ENCODE data around the gene NELL1.

The NELL1 gene

DNA sequence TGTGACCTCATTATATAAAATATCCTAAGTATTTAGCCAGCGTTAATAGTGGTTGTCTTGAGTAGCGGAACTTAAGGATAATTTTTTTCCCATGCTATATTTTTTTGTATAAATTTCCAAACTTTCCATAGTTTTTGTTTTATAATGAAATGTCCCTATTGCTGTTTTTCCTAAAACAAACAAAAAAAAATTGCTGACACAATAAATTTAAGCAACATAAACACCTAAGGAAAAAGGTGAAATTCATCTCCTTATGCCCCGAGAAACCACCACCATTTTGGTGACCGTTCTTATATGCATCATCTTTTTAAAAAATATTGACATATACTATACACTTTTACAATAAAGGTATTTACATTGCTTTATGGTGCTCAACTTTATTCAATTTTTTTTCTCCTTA, 814.7 kb downstream of the NELL1 start:
- Histone ChIP-seq H3K4me1 (ENCODE audit: control insufficient read depth, insufficient read depth, low read length) (no peaks in the 10 kb centered on the region), H3K4me3 (ENCODE audit: low read length) (no peak overlapping the region), H3K9ac (ENCODE audit: low read length) (no peak overlapping the region), H3K27me3 (ENCODE audit: control insufficient read depth, insufficient read depth, low read length) (no peaks in the 10 kb centered on the region), H3K36me3 (ENCODE audit: control insufficient read depth, insufficient read depth, low read length) (no peaks in the 10 kb centered on the region), H3K27ac (ENCODE audit: low read depth, low read length) (no peak overlapping the region)

DNA sequence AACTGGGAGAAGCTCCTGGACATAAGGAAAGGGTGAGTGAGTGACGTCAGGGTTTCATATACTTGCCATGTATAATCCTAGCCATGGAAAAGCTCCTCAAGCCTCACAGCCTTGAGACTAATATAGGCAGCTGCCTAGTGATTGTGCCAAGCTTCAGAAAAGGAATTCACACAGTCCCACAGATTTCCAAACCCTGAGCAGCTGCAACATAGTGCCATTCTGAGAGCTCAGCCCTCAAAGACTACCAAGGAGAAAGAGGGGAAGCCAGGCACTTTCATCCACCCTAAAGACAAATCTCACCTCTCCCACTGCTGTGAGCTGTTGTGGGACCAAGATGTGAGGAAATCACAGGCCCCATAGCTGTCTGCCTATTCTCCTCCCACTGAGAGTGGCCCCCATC, 815.6 kb downstream of the NELL1 start:
- H3K9ac ChIP-seq (ENCODE audit: low read length): no peak overlapping the region

DNA sequence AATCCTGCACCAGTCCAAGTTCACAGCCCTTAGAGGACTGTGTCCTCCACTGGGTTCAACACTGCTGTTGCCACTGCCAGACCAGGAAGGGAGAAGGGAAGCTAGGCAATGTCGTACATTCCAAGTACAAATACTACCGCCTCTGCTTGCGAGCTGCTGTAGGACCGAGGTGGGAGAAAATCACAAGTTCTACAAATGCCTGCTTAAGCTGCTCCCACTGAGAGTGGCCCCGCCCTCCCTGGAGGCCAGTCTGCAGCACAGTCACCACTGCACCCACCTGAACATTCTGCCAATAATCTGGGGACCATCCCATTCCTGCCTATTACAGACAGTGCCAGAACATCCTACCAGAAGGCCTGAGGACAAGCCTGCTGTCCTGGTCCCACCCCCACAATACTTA, 816.0 kb downstream of the NELL1 start:
- H3K4me1 ChIP-seq (ENCODE audit: control insufficient read depth, insufficient read depth, low read length): no peaks in the 10 kb centered on the region
- H3K9ac ChIP-seq (ENCODE audit: low read length): no peak overlapping the region
- H3K36me3 ChIP-seq (ENCODE audit: control insufficient read depth, insufficient read depth, low read length): no peaks in the 10 kb centered on the region
- H3K27me3 ChIP-seq (ENCODE audit: control insufficient read depth, insufficient read depth, low read length): no peaks in the 10 kb centered on the region
- no peak overlapping the region for H3K27ac ChIP-seq (ENCODE audit: low read depth, low read length)
- H3K4me3 ChIP-seq (ENCODE audit: low read length): no peak overlapping the region

More for the DNA sequence above, 815.6 kb downstream of the NELL1 start:
- Histone ChIP-seq H3K27ac (ENCODE audit: low read depth, low read length) (no peak overlapping the region), H3K27me3 (ENCODE audit: control insufficient read depth, insufficient read depth, low read length) (no peaks in the 10 kb centered on the region), H3K4me3 (ENCODE audit: low read length) (no peak overlapping the region), H3K36me3 (ENCODE audit: control insufficient read depth, insufficient read depth, low read length) (no peaks in the 10 kb centered on the region), H3K4me1 (ENCODE audit: control insufficient read depth, insufficient read depth, low read length) (no peaks in the 10 kb centered on the region)

DNA sequence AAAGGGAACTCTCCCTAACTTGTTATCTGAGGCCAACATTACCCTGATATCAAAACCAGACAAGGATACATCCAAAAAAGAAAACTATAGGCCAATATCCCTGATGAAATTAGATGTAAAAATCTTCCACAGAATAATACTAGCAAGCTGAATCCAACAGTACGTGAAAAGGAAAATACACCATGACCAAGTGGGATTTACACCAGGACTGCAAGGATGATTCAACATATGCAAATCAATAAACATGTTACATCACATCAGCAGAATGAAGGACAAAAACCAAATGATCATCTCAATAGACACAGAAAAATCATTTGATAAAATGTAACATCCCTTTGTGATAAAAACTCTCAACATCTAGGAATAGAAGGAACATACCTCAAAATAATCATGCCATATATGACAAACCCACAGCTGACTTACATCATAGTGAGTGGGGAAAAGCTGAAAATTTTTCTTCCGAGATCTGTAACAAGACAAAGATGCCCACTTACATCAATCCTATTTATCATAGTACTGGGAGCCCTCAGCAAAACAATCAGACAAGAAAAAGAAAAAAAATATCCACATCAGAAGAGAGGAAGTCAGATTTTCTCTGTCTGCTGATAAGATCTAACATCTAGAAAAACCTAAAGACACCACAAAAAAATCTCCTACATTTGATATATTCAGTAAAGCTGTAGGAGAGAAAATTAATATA, 820.2 kb downstream of the NELL1 start:
- H3K27me3 ChIP-seq (ENCODE audit: control insufficient read depth, insufficient read depth, low read length): no peaks in the 10 kb centered on the region
- no peak overlapping the region for H3K27ac ChIP-seq (ENCODE audit: low read depth, low read length)
- no peaks in the 10 kb centered on the region for H3K36me3 ChIP-seq (ENCODE audit: control insufficient read depth, insufficient read depth, low read length)
- H3K4me1 ChIP-seq (ENCODE audit: control insufficient read depth, insufficient read depth, low read length): no peaks in the 10 kb centered on the region
- no peak overlapping the region for H3K9ac ChIP-seq (ENCODE audit: low read length)
- no peak overlapping the region for H3K4me3 ChIP-seq (ENCODE audit: low read length)

DNA sequence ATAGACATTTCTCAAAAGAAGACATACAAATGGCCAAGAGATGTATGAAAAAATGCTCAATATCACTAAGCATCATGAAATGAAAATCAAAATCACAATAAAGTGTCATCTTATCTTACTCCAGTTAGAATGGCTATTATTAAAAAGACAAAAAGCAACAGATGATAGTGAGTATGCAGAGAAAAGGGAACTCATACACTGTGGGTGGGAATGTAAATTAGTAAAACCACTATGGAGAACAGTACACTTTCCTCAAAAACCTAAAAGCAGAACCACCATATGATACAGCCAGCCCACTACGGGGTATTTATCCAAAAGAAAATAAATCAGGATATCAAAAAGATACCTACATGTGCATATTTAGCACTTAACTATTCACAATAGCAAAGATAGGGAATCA, 823.5 kb downstream of the NELL1 start:
- Histone ChIP-seq H3K4me3 (ENCODE audit: low read length) (no peak overlapping the region), H3K36me3 (ENCODE audit: control insufficient read depth, insufficient read depth, low read length) (no peaks in the 10 kb centered on the region), H3K4me1 (ENCODE audit: control insufficient read depth, insufficient read depth, low read length) (no peaks in the 10 kb centered on the region), H3K27me3 (ENCODE audit: control insufficient read depth, insufficient read depth, low read length) (no peaks in the 10 kb centered on the region), H3K9ac (ENCODE audit: low read length) (no peak overlapping the region), H3K27ac (ENCODE audit: low read depth, low read length) (no peak overlapping the region)

DNA sequence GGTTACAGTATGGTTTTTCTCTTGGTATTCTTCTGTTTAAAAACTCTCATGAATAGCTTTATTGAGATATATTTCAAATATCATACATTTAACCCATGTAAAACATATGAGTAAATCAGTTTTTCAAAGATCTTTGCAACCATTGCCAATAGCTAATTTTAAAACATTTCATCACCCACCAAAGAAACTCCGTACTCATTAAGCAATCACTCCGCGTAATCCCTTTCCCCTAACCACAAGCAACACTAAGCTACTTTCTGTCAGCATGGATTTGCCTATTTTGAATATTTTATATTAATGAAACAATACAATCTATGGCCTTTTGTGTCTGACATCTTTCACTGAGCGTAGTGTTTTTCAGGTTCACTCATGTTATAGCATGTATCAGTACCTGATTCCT, 825.6 kb downstream of the NELL1 start:
- Histone ChIP-seq H3K4me1 (ENCODE audit: control insufficient read depth, insufficient read depth, low read length) (no peaks in the 10 kb centered on the region), H3K9ac (ENCODE audit: low read length) (no peak overlapping the region), H3K27me3 (ENCODE audit: control insufficient read depth, insufficient read depth, low read length) (no peaks in the 10 kb centered on the region), H3K4me3 (ENCODE audit: low read length) (no peak overlapping the region), H3K36me3 (ENCODE audit: control insufficient read depth, insufficient read depth, low read length) (no peaks in the 10 kb centered on the region), H3K27ac (ENCODE audit: low read depth, low read length) (no peak overlapping the region)

DNA sequence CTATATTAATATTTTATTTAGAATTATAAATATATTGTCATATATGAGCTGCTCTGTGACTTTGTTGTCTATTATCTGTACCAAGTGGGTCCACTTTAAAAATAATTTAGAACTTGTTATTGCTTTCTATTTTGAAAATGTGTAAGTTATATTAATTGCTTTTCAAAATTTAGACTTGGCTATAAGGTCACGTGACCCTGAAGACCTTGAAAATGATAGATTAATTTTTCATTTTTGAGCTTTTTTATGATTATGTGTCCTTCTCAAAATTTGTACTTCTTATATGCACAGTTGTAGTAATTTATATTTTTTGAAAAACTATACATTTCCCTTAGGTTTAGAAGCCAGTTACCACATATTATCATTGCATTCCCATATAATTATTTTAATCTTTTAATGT, 826.5 kb downstream of the NELL1 start:
- no peak overlapping the region for H3K27ac ChIP-seq (ENCODE audit: low read depth, low read length)

DNA sequence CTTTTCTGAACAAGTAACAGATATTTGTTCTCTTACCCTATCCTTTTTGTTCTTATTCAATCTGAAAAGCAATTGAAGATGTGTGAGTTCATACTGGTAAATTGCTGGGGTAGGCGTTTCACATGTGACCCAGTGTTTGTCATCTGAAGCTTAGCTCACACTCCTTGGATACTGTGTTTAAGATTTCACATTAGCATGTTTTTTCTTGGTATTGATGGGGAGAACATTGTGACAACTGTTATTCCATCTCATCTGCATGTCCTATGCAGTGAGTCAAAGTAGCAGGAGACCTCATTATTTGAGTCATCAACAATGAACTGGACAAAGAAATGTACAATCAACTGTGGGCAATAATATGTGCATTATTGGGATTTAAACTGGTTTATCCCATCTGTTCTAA, 831.9 kb downstream of the NELL1 start:
- Histone ChIP-seq H3K4me3 (ENCODE audit: low read length) (no peak overlapping the region), H3K27ac (ENCODE audit: low read depth, low read length) (no peak overlapping the region), H3K4me1 (ENCODE audit: control insufficient read depth, insufficient read depth, low read length) (no peaks in the 10 kb centered on the region), H3K27me3 (ENCODE audit: control insufficient read depth, insufficient read depth, low read length) (no peaks in the 10 kb centered on the region), H3K36me3 (ENCODE audit: control insufficient read depth, insufficient read depth, low read length) (no peaks in the 10 kb centered on the region), H3K9ac (ENCODE audit: low read length) (no peak overlapping the region)

More for the DNA sequence above, 826.5 kb downstream of the NELL1 start:
- no peaks in the 10 kb centered on the region for H3K27me3 ChIP-seq (ENCODE audit: control insufficient read depth, insufficient read depth, low read length)
- H3K9ac ChIP-seq (ENCODE audit: low read length): no peak overlapping the region
- H3K4me3 ChIP-seq (ENCODE audit: low read length): no peak overlapping the region
- H3K4me1 ChIP-seq (ENCODE audit: control insufficient read depth, insufficient read depth, low read length): no peaks in the 10 kb centered on the region
- no peaks in the 10 kb centered on the region for H3K36me3 ChIP-seq (ENCODE audit: control insufficient read depth, insufficient read depth, low read length)

DNA sequence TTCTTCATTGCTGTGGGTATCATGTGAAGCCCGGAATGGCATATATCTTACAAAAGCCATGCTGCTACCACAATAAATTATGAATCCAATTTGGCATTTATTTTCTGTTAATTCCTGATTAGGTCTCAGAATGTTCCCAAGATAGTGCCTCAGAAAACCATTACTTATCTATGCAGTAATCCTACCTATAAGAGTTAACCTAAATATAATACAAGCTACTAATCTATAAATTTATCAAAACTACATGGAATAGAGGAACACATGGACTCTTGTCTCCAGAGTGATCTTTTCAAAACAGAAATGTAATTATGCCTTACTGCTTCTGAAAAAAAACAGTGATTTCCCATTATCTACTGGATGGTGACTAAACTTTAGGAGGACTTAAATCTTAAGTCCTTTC, 835.7 kb downstream of the NELL1 start:
- no peak overlapping the region for H3K9ac ChIP-seq (ENCODE audit: low read length)
- no peak overlapping the region for H3K27ac ChIP-seq (ENCODE audit: low read depth, low read length)
- H3K4me1 ChIP-seq (ENCODE audit: control insufficient read depth, insufficient read depth, low read length): no peaks in the 10 kb centered on the region
- H3K4me3 ChIP-seq (ENCODE audit: low read length): no peak overlapping the region
- H3K27me3 ChIP-seq (ENCODE audit: control insufficient read depth, insufficient read depth, low read length): no peaks in the 10 kb centered on the region
- H3K36me3 ChIP-seq (ENCODE audit: control insufficient read depth, insufficient read depth, low read length): no peaks in the 10 kb centered on the region

DNA sequence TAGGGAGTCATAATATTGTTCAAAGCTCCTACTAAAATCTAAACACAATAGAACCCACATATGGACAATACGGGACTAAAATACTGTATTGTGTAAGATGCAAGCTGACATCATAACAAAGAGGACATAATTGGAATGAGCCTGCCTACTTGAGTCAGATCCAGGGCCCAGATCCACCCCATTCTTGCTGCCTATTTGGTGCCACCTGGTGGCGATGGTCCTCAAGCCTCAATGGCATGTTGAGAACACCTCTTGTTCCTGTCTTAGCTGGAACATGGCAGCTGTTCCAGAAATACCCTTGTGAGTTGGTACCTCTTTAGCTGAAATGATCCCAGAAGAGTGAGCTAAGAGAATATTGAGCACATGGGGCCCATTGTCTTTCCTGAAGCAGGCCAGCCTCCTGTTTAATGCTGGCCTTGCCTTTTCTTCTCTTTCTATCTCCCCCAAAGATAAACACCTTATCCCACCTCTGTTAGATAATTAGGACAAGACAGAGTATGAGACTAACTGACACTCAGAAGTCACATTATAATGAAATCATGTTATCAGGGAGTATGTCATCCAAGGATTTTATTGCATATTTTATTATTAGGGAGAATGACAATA, 842.6 kb downstream of the NELL1 start:
- Histone ChIP-seq H3K27ac (ENCODE audit: low read depth, low read length) (no peak overlapping the region), H3K4me3 (ENCODE audit: low read length) (no peak overlapping the region), H3K27me3 (ENCODE audit: control insufficient read depth, insufficient read depth, low read length) (no peaks in the 10 kb centered on the region), H3K36me3 (ENCODE audit: control insufficient read depth, insufficient read depth, low read length) (no peaks in the 10 kb centered on the region), H3K4me1 (ENCODE audit: control insufficient read depth, insufficient read depth, low read length) (no peaks in the 10 kb centered on the region), H3K9ac (ENCODE audit: low read length) (no peak overlapping the region)

DNA sequence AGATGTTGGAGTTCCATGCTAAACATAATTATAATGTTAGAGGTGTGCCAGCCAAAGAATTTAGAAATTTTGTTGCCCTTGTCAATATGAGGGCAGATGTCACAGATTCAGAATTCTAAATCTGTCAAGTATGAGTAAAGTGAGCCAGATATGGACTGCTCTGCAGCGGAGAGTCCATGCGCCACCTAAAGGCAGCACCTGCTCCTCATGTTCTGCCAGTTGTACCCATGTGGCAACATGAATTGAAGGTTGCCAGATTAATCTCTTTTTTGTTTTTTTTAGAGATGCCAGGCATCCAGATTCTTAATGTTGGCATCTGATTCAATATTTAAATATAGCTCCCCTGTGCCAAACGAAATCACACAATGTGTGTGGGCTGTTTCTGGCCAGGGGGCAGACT, 844.9 kb downstream of the NELL1 start:
- Histone ChIP-seq H3K4me1 (ENCODE audit: control insufficient read depth, insufficient read depth, low read length) (no peaks in the 10 kb centered on the region), H3K36me3 (ENCODE audit: control insufficient read depth, insufficient read depth, low read length) (no peaks in the 10 kb centered on the region), H3K27ac (ENCODE audit: low read depth, low read length) (no peak overlapping the region), H3K9ac (ENCODE audit: low read length) (no peak overlapping the region), H3K27me3 (ENCODE audit: control insufficient read depth, insufficient read depth, low read length) (no peaks in the 10 kb centered on the region), H3K4me3 (ENCODE audit: low read length) (no peak overlapping the region)

DNA sequence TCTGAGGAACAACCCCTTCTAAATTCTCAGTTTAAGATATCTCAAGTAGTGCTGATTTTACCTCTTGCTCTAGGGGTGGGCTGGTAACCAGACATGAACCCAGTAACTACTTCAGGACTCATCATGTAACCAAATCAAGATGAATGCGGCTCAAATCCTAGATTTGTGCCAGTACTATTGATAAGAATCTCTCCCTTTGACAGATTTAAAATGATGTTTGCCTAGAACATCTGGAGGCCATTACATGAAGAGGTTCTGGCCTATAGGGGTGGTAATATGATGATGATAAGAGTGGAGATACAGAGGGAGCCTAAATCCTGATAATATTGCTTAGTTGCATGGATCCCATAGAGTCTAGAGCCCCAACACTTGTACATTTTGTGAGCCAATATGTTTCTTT, 850.9 kb downstream of the NELL1 start:
- Histone ChIP-seq H3K9ac (ENCODE audit: low read length) (no peak overlapping the region), H3K4me3 (ENCODE audit: low read length) (no peak overlapping the region), H3K27me3 (ENCODE audit: control insufficient read depth, insufficient read depth, low read length) (no peaks in the 10 kb centered on the region), H3K36me3 (ENCODE audit: control insufficient read depth, insufficient read depth, low read length) (no peaks in the 10 kb centered on the region), H3K4me1 (ENCODE audit: control insufficient read depth, insufficient read depth, low read length) (no peaks in the 10 kb centered on the region), H3K27ac (ENCODE audit: low read depth, low read length) (no peak overlapping the region)

DNA sequence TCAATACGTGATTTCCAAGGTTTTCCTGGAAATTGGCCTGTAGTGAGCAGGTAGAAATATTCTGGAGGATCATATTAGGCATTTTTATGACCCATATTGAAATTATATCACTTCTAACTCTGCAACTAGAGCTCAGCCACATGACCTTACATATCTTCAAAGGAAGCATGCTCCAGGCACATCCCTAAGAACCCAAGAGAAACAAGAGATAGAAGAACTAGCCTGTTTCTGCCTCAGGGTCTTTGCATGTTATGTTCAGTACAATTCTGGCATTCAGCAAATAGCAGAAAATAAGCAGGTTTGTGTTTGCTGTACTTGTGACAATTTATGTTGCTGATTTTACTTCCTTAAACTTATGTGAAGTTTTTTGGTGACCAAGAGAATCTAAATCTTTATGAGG, 859.8 kb downstream of the NELL1 start:
- H3K4me3 ChIP-seq (ENCODE audit: low read length): no peak overlapping the region
- H3K36me3 ChIP-seq (ENCODE audit: control insufficient read depth, insufficient read depth, low read length): no peaks in the 10 kb centered on the region
- no peaks in the 10 kb centered on the region for H3K4me1 ChIP-seq (ENCODE audit: control insufficient read depth, insufficient read depth, low read length)
- H3K27ac ChIP-seq (ENCODE audit: low read depth, low read length): no peak overlapping the region
- H3K9ac ChIP-seq (ENCODE audit: low read length): no peak overlapping the region
- H3K27me3 ChIP-seq (ENCODE audit: control insufficient read depth, insufficient read depth, low read length): no peaks in the 10 kb centered on the region
